Fibroblast of lung (primary cell): ENCODE measurements around the gene CMTR2.

ENCODE experiments used
- EZH2 ChIP-seq: IDR thresholded peaks from 2 replicates; pipeline ENCODE4 v1.5.1; 2012; ENCODE audit warnings: low read length, control low read depth, mild to moderate bottlenecking; ENCODE audit errors: missing control alignments
- TF ChIP-seq, protein P1 (sequence below), 2 donors: IDR thresholded peaks in 1 of 2; conservative IDR thresholded peaks in 1 of 2; 1 replicate in 1 of 2; 2 replicates in 1 of 2; pipeline ENCODE4 v1.5.1; 2011 to 2012; ENCODE audit warnings: low read length in 2 of 2, control low read depth in 1 of 2, inconsistent platforms in 1 of 2, low read depth in 1 of 2, mild to moderate bottlenecking in 1 of 2

DNA sequence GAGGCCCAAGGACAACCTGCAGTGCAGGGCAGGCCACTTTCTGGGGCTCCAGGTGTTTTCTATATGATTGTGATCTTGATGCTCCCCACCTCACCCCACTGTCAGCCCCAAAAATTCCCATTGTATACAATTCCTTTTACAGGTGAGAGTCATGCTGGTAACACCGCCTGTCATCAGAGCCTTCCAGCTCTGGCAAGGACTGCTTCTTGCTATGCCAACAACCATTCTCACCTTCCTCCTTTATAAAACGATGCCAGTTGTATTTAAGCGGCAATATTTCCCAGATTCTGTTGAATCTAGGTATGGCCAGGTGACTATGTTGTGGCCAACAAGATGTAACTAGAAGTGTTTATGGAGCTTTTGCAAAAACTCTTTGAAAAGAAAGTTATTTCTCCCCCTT, 38.9 kb upstream of the CMTR2 start:
- TF ChIP-seq, protein P1, sequence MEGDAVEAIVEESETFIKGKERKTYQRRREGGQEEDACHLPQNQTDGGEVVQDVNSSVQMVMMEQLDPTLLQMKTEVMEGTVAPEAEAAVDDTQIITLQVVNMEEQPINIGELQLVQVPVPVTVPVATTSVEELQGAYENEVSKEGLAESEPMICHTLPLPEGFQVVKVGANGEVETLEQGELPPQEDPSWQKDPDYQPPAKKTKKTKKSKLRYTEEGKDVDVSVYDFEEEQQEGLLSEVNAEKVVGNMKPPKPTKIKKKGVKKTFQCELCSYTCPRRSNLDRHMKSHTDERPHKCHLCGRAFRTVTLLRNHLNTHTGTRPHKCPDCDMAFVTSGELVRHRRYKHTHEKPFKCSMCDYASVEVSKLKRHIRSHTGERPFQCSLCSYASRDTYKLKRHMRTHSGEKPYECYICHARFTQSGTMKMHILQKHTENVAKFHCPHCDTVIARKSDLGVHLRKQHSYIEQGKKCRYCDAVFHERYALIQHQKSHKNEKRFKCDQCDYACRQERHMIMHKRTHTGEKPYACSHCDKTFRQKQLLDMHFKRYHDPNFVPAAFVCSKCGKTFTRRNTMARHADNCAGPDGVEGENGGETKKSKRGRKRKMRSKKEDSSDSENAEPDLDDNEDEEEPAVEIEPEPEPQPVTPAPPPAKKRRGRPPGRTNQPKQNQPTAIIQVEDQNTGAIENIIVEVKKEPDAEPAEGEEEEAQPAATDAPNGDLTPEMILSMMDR (conservative IDR thresholded peaks at IDR 0.05 in 1 of 2, IDR thresholded peaks at IDR 0.05 in 1 of 2; ENCODE audit: low read depth in 1 of 2, low read length in 2 of 2): no peak
- TF ChIP-seq EZH2: no peak
